ENCODE measurements around the gene COG5. TPM values are rescaled to one million over a fixed set of nuclear protein-coding genes. Genes with fewer than 3 reads are reported as not detected.
A peak's percentile ranks its signal among the peaks of the same experiment; 100 is the strongest.

COG5 gene
- total and polyA plus RNA-seq, 9 of the 15 experiments (the other 6 are each of a cell fraction or from before 2014, with no cell fraction given): 15.3 to 75.1 (median 56.4) TPM

DNA sequence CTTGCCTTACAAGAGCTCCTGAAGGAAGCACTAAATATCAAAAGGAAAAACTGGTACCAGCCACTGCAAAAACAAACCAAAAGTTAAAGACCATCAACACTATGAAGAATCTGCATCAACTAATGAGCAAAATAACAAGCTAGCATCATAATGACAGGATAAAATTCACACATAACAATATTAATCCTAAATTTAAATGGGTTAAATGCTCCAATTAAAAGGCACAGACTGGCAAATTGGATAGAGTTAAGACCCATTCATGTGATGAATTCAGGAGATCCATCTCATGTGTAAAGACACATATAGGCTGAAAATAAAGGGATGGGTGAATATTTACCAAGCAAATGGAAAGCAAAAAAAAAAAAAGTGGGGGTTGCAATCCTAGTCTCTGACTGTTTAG is 29.6 kb downstream of the COG5 start:
- no peak for ATAC-seq
- no peak overlapping the region for H3K4me2 ChIP-seq (ENCODE audit: insufficient read depth, low read length)
- H3K27me3 ChIP-seq (ENCODE audit: control insufficient read depth in 2 of 2, insufficient read depth in 2 of 2, low read length in 2 of 2): no peaks in the 10 kb centered on the region
- no peak overlapping the region for H3K9ac ChIP-seq (ENCODE audit: insufficient read depth in 1 of 2, low read depth in 2 of 2, low read length in 2 of 2)
- BruUV-seq (replicated peaks): no TSS peak
- H3K36me3 ChIP-seq (ENCODE audit: control insufficient read depth, insufficient read depth, low read length): peaks cover 9% of the 10 kb centered on the region; the same call in 1 of the 3 replicates
- H3K9me1 ChIP-seq (ENCODE audit: control insufficient read depth, insufficient read depth, low read length): no peaks in the 10 kb centered on the region
- H3K27ac ChIP-seq (ENCODE audit: extremely low read depth, low read depth, low read length): no peak overlapping the region
- no peaks in the 10 kb centered on the region for H3K4me1 ChIP-seq (replicated peaks in 1 of 2; ENCODE audit: control insufficient read depth in 2 of 2, insufficient read depth in 2 of 2, low read length in 2 of 2)
- ChIA-PET CTCF (ENCODE audit: low intra/inter-chr PET ratio) (no interaction called here), POLR2A (interaction anchor here (0.7 kb wide), 1 partner anchor 62 kb away, joined by 4 read pairs; no protein-coding TSS in a partner anchor)
- no peak for FAIRE-seq
- H3K9me3 ChIP-seq (replicated peaks; ENCODE audit: control insufficient read depth, insufficient read depth, low read depth, low read length): no peaks in the 10 kb centered on the region
- TF ChIP-seq ZNF507 (tag; conservative IDR thresholded peaks at IDR 0.05) (peak; percentile 91), NRF1 (conservative IDR thresholded peaks at IDR 0.05 in 1 of 2, IDR thresholded peaks at IDR 0.05 in 1 of 2) (no peak), ZNF75A (CRISPR knock-in tag; IDR thresholded peaks at IDR 0.05) (no peak)
- DNase-seq (ENCODE audit: extremely low read depth in 1 of 4, low spot score in 3 of 4): no peak
- no peak overlapping the region for H2AFZ ChIP-seq (ENCODE audit: low read depth, low read length)
- no peaks in the 10 kb centered on the region for H4K20me1 ChIP-seq (replicated peaks; ENCODE audit: control insufficient read depth, insufficient read depth, low read length)
- peaks cover 14% of the 10 kb centered on the region; the same call in 2 of the 3 replicates for H3K79me2 ChIP-seq (ENCODE audit: control insufficient read depth, insufficient read depth, low read length)
- H3K4me3 ChIP-seq: no peak overlapping the region
- intact Hi-C loops (cut with micrococcal nuclease) (no loop called here), in situ Hi-C loops (cut with MboI) (no loop called here)

DNA sequence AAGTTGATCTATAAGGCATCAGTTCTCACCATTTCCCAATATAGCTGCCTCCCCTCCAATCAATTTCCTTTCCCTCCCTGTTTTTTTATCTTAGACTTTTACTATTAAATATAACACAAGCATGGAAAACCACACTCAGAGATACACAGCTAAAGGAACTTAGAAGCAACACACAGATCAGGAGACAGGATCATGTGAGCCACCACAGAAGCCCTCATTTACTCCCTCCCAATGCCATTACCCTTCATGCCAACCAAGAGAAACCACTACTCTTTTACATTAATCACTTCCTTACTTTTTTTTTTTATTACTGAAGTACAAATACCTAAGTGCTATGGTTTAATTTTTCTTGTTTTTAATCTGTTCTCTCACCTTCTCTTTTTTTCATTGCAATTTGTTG is 33.0 kb downstream of the COG5 start:
- H3K27me3 ChIP-seq (ENCODE audit: control insufficient read depth in 2 of 2, insufficient read depth in 2 of 2, low read length in 2 of 2): no peaks in the 10 kb centered on the region
- no peak for DNase-seq (ENCODE audit: extremely low read depth in 1 of 4, low spot score in 3 of 4)
- peak; percentile 21; the same call in 1 of the 3 replicates for ATAC-seq
- BruUV-seq (replicated peaks): no TSS peak
- peaks cover 21% of the 10 kb centered on the region; the same call in 1 of the 3 replicates for H3K79me2 ChIP-seq (ENCODE audit: control insufficient read depth, insufficient read depth, low read length)
- H3K9ac ChIP-seq (ENCODE audit: insufficient read depth in 1 of 2, low read depth in 2 of 2, low read length in 2 of 2): no peak overlapping the region
- peaks cover 14% of the 10 kb centered on the region; the same call in 2 of the 3 replicates for H3K36me3 ChIP-seq (ENCODE audit: control insufficient read depth, insufficient read depth, low read length)
- no peaks in the 10 kb centered on the region for H3K4me1 ChIP-seq (replicated peaks in 1 of 2; ENCODE audit: control insufficient read depth in 2 of 2, insufficient read depth in 2 of 2, low read length in 2 of 2)
- no peaks in the 10 kb centered on the region for H4K20me1 ChIP-seq (replicated peaks; ENCODE audit: control insufficient read depth, insufficient read depth, low read length)
- intact Hi-C loops (cut with micrococcal nuclease) (no loop called here), in situ Hi-C loops (cut with MboI) (no loop called here)
- H3K9me3 ChIP-seq (replicated peaks; ENCODE audit: control insufficient read depth, insufficient read depth, low read depth, low read length): no peaks in the 10 kb centered on the region
- no peak overlapping the region for H2AFZ ChIP-seq (ENCODE audit: low read depth, low read length)
- no peak overlapping the region for H3K4me3 ChIP-seq
- no peak overlapping the region for H3K27ac ChIP-seq (ENCODE audit: extremely low read depth, low read depth, low read length)
- no peak for FAIRE-seq
- H3K9me1 ChIP-seq (ENCODE audit: control insufficient read depth, insufficient read depth, low read length): no peaks in the 10 kb centered on the region
- ChIA-PET POLR2A (interaction anchor here (1.2 kb wide), 1 partner anchor 17 kb away, joined by 3 read pairs; no protein-coding TSS in a partner anchor), CTCF (ENCODE audit: low intra/inter-chr PET ratio) (no interaction called here)
- H3K4me2 ChIP-seq (ENCODE audit: insufficient read depth, low read length): no peak overlapping the region
- TF ChIP-seq, protein P1, sequence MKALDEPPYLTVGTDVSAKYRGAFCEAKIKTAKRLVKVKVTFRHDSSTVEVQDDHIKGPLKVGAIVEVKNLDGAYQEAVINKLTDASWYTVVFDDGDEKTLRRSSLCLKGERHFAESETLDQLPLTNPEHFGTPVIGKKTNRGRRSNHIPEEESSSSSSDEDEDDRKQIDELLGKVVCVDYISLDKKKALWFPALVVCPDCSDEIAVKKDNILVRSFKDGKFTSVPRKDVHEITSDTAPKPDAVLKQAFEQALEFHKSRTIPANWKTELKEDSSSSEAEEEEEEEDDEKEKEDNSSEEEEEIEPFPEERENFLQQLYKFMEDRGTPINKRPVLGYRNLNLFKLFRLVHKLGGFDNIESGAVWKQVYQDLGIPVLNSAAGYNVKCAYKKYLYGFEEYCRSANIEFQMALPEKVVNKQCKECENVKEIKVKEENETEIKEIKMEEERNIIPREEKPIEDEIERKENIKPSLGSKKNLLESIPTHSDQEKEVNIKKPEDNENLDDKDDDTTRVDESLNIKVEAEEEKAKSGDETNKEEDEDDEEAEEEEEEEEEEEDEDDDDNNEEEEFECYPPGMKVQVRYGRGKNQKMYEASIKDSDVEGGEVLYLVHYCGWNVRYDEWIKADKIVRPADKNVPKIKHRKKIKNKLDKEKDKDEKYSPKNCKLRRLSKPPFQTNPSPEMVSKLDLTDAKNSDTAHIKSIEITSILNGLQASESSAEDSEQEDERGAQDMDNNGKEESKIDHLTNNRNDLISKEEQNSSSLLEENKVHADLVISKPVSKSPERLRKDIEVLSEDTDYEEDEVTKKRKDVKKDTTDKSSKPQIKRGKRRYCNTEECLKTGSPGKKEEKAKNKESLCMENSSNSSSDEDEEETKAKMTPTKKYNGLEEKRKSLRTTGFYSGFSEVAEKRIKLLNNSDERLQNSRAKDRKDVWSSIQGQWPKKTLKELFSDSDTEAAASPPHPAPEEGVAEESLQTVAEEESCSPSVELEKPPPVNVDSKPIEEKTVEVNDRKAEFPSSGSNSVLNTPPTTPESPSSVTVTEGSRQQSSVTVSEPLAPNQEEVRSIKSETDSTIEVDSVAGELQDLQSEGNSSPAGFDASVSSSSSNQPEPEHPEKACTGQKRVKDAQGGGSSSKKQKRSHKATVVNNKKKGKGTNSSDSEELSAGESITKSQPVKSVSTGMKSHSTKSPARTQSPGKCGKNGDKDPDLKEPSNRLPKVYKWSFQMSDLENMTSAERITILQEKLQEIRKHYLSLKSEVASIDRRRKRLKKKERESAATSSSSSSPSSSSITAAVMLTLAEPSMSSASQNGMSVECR (CRISPR knock-in tag; IDR thresholded peaks at IDR 0.05): no peak
- TF ChIP-seq, protein P2, sequence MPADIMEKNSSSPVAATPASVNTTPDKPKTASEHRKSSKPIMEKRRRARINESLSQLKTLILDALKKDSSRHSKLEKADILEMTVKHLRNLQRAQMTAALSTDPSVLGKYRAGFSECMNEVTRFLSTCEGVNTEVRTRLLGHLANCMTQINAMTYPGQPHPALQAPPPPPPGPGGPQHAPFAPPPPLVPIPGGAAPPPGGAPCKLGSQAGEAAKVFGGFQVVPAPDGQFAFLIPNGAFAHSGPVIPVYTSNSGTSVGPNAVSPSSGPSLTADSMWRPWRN (IDR thresholded peaks at IDR 0.05; ENCODE audit: low read depth): no peak
- TF ChIP-seq FOXJ2 (tag; IDR thresholded peaks at IDR 0.05) (no peak), ZNF778 (CRISPR knock-in tag; IDR thresholded peaks at IDR 0.05) (no peak), SAP30 (IDR thresholded peaks at IDR 0.05; ENCODE audit: borderline replicate concordance, insufficient read depth, low read depth, low read length, poor library complexity, severe bottlenecking) (no peak), NR4A1 (CRISPR knock-in tag; IDR thresholded peaks at IDR 0.05) (no peak), NR4A1 (tag; IDR thresholded peaks at IDR 0.05) (no peak), BDP1 (IDR thresholded peaks at IDR 0.05; ENCODE audit: insufficient read depth, insufficient read length) (no peak), ATF7 (IDR thresholded peaks at IDR 0.05) (no peak)
